Measurements from ENCODE around the gene ZNF222. TPM values are rescaled to one million over a fixed set of nuclear protein-coding genes. Genes with fewer than 3 reads are reported as not detected.

ZNF222 gene
- total RNA-seq, result 3.6 TPM
- long read RNA-seq, partial matches to known transcripts, result 0 of 2 reads
- long read RNA-seq, other reads (novel, unspliced or antisense), result 1 of 2 reads

DNA sequence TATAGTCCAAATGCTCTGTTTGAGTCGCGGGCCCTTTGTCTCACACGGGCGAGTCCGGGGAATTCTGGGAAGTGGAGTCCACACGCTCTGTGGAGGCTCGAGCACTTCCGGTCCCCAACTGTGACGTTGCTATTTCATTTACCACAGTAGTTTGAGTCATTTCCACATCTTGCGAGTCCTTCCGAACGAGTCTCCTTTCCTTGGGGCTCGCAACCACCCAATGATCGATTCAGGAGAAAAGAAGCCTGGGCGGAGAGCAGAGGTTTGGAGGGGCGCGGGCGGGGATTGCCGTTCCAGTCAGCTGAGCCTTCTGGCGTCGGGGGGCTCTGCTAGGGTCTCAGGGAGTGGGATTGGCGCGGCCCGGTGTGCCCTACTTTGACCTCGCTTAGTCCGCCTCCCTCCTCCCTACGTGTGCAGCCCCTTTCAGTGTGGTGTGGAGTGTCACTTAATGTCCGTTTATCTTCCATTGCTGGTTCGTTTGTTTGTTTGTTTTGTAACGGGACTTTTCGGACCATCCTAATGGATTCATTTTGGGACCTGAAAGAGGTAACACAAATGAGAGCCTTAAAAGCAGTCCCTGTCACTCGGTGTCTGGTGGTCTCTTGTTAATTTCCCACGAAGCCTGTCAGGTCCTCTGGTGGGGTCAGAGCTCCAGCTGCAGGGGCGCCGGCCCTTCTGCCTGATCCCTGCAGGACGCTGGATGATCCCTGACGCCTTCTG is at the start of gene ZNF222:
Gene ZNF222, plus strand, starts transcription at position 163 of the 720 bp plus-strand sequence. Its CDS starts 58 bp downstream, at position 221.
- intact Hi-C loops (cut with DNase I), result no loop called here

DNA sequence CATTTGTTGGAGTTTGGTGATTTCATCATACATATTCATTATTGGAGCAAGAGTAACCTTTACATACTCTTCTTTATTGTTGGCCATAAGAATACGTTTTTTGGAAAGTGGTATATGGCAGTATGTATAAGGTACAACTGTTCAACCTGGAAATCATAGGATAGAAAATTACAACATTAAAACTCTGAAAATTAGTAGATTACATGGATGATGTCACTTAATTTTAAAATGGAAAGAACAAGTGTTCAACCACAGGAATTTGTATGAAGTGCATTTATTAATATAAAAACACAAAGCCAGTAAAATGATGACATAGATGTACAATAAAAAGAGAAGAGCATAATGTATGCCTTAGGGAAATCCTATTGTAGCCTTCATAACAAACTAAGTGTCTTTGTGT is 48.4 kb upstream of the ZNF222 start:
- no peak for DNase-seq (ENCODE audit: low spot score)
- intact Hi-C loops (cut with DNase I), result no loop called here

More for the DNA sequence above, at the start of gene ZNF222:
- DNase-seq (ENCODE audit: low spot score), result peak; percentile 93

DNA sequence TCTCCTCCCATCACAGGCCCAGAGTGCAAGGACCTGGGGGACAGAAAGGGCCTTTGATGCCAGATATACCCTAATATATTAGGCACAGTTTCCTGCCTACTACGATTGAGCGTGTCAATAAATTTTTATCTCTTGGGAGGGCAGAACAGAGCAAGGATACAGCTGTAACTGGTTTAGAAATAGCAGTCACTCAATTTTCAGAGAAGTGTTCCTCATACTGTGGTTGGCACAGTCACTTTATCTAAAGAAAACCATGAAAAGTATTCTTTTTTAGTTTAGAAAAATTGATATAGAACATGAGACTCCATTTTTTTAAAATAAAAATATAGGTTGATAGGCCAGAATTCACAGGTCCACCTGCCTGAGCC is 41.7 kb upstream of the ZNF222 start:
- no peak for DNase-seq (ENCODE audit: low spot score)
- intact Hi-C loops (cut with DNase I), result loop anchor here (5.0 kb wide), 2 partner anchors 89 to 109 kb away; partner anchors contain the start of genes ZNF224 and ZNF284

DNA sequence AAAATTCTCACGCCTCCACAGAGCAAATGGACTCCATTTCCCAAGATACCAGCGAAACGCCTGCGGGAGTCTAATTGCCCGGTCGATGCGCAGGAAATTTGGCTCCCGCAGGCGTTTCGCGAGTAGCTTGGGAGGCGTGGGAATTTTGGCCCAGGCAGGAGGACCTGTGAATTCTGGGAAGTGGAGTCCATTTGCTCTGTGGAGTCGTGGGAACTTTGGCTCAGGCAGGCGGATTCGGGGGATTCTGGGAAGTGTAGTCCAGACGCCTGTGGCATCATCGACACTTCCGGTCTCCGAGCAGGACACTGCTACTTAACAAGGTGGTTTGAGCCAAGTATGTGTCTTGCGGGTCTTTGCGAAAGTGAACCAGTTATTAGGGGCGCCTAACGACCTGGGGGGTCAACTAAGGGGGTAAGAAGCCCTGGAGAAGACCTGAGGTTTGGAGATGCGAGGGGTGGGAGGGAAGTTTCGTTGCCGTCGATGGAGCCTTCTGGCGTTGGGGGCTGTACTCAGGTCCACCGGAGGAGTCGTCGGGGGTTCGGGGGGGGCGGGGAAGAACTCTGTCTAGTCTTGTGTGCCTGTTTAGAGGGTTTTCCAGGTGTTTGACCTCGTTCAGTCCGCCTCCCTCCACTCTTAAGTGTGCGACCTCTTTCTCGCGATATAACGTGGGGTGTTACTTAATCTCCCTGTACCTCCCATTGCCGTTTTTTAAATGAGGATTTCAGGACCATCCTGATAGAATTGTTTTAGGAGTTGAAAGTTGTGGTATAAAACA is 41.1 kb upstream of the ZNF222 start, which contains the start of gene ZNF155:
Gene ZNF155, plus strand, starts transcription at position 277 of the 775 bp plus-strand sequence. CDS start 4,356 bp downstream, outside the sequence.
- intact Hi-C loops (cut with DNase I), result loop anchor here (1.0 to 5.0 kb wide), 5 partner anchors 18 to 108 kb away; partner anchors contain the start of genes ZNF221, ZNF224, ZNF230 and ZNF284
- DNase-seq (ENCODE audit: low spot score), result peak; percentile 96

DNA sequence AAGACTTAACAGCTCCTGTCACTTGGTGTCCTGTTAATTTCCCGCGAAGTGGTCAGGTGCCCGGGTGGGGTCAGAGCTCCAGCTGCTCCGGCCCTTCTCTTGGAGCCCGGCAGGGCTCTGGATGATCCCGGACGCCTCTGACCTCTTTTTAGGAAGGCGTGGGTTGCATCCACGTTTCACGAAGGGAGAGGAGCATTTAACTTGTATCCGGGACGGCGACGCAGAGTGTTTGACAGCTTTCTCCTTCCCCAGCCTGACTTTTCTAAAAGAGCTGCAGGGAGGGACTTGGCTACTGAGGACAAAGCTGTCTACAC is 40.5 kb upstream of the ZNF222 start:
- DNase-seq (ENCODE audit: low spot score), result no peak
- intact Hi-C loops (cut with DNase I), result loop anchor here (1.0 to 5.0 kb wide), 5 partner anchors 18 to 108 kb away; partner anchors contain the start of genes ZNF221, ZNF224, ZNF230 and ZNF284

DNA sequence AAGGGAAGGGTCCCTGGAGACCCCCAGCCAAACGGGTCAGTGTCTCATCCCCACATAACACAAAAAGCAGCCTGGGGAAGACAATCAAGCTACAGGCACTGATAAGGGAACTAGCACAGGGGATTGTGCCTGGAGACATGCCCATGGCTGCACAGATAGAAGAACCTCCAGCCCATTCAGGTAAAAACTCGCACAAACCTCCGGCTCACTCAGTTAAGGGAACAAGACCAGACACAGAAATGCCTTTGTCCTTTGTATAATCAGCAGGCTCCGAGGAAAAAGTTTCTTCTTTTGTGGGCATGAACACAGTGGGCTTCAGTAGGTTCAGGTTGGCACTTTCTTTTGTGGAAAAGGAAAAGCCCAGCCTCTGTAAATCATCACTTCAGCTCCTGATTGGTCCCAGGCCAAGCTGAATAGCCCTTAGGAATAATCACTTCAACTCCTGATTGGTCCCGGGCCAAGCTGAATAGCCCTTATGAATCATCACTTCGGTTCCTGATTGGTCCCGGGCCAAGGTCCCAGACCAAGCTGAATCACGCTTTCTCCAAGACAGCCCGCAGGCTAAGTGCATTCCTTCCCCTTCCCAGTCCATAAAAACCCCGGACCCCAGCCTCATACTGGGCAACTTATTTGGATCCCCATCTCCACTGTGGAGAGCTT is 27.4 kb upstream of the ZNF222 start:
- intact Hi-C loops (cut with DNase I), result no loop called here
- DNase-seq (ENCODE audit: low spot score), result no peak

DNA sequence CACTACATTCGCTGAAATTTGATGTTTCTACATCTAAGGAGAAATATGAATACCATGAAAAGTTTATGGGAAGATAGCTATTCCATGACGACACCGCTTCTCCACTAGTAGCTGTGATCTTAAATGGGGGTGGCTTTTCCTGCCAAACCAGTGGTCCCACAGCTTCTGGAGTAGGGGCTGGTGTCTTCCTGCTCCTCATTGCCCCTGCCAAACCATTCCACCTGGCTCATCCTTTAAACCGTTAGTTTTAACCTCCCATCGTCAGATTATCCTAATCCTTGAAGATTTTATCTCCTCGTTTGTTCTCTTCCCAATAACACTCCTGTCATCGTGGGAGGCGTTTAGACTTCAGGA is 23.0 kb upstream of the ZNF222 start:
- DNase-seq (ENCODE audit: low spot score), result no peak
- intact Hi-C loops (cut with DNase I), result loop anchor here (1.0 to 10.0 kb wide), 5 partner anchors 18 to 203 kb away; partner anchors contain the start of genes ZNF155, ZNF223, ZNF224 and ZNF225

DNA sequence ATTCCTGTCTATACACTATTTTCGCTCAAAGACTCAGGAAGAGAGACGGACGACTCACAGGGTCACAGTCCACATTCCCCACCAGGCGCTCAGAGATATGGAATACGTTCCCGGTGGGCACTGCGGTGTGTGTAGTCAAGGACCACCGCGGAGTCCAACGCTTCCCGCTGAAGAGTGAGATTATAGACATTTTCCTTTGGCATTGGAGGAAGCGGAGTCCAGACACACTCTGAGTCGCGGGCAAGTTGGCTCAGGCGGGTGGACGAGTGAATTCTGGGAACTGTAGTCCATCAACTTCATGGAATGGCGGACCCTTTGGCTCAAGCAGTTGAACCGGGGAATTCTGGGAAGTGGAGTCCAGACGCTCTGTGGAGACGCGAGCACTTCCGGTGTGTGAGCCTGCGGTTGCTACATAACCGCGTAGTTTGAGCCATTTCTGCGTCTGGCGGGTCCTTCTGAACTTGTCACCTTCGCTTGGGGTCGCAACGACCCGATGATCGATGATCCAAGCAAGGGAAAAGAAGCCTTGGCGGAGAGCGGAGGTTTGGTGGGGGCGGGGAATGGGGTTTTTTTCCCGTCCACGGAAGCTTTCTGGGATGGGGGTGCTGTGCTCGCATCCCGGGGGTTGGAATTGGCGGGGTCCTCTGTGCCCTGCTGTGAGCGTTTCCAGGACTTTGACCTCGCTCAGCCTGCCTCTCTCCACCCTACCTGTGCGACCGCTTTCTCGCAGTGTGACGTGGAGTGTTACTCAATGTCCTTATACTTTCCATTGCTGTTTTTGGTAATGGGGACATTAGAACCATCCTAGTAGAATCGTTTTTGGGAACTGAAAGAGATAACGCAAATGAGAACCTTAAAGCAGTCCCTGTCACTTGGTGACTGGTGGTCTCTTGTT is 22.4 kb upstream of the ZNF222 start, which contains the start of gene ZNF230:
Gene ZNF230, plus strand, starts transcription at position 392 of the 895 bp plus-strand sequence. CDS start 4,122 bp downstream, outside the sequence.
- intact Hi-C loops (cut with DNase I), result loop anchor here (1.0 to 10.0 kb wide), 5 partner anchors 19 to 202 kb away; partner anchors contain the start of genes ZNF155, ZNF223, ZNF224 and ZNF225
- peak; percentile 95 for DNase-seq (ENCODE audit: low spot score)

DNA sequence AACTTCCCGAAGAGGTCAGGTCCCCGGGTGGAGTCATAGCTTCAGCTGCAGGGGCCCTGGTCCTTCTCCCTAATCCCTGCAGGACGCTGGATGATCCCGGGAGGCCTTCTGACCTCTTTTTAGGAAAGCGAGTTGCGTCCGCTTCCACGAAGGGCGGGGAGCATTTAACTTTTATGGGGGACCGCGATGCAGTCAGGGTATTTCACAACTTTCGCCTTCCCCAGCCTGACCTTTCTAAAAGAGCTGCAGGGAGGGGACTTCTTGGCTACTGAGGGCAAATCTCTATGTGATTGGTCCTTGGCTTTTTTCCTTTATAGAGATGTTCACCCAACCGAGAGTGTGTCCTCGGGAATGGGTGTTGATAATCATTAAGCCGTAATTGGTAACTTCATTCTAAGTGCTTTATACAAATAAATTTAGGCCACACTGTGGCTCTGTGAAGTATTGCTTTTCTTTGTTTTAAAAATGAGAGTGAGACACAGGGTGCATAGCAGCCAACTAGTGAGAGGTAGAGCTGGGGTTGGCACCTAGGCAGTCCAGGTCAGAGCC is 21.6 kb upstream of the ZNF222 start:
- DNase-seq (ENCODE audit: low spot score), result no peak
- intact Hi-C loops (cut with DNase I), result loop anchor here (5.0 to 10.0 kb wide), 4 partner anchors 49 to 201 kb away; partner anchors contain the start of genes ZNF223, ZNF224 and ZNF225

DNA sequence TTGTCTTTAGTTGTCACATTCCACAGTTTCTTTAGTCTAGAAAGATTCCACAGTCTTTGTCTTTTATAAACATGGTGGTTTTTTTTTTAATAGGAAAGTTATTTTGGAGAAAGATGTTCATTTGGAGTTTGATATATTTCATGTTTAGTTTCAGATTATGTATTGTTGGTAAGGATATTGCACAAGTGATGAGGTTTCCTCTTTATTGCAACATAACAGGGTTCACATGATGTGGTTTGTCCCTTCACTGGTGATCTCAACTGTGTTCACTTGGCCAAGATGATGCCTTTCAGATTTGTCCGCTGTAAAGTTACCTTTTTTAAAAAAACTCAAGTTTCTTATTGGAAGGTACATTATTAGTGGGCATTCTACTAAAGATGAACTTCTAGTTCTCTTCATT is 19.2 kb upstream of the ZNF222 start:
- intact Hi-C loops (cut with DNase I), result loop anchor here (10.0 kb wide), 1 partner anchor 199 kb away; no protein-coding TSS in a partner anchor
- no peak for DNase-seq (ENCODE audit: low spot score)

DNA sequence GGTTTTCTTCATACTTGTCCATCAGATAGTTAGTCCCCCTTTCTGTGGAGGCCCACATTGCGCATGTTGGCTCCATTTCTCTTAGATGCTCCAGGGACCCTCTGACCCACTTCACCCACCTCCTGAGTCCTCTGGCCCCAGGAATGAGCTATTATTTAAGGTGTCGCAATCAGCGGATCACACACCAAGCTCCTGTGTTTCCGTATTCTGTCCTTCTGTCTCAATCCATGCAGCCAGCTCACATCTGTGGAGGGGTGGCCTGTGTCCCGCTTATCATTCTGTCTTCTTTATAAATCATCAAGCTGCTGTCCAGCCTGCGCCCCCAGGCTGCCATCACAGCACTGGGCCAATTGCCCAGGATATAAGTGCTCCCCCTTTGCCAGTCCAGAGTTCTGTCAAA is 17.7 kb upstream of the ZNF222 start:
- intact Hi-C loops (cut with DNase I), result loop anchor here (10.0 kb wide), 1 partner anchor 197 kb away; no protein-coding TSS in a partner anchor
- no peak for DNase-seq (ENCODE audit: low spot score)

DNA sequence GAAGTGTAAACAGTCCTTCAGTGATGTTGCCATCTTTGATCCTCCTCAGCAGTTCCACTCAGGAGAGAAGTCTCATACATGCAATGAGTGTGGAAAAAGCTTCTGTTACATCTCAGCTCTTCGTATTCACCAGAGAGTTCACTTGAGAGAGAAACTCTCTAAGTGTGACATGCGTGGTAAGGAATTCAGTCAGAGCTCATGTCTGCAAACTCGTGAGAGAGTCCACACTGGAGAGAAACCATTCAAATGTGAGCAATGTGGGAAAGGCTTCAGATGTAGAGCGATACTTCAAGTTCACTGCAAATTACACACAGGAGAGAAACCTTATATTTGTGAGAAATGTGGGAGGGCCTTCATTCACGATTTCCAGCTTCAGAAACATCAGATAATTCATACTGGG is 14.7 kb upstream of the ZNF222 start:
- intact Hi-C loops (cut with DNase I), result no loop called here

DNA sequence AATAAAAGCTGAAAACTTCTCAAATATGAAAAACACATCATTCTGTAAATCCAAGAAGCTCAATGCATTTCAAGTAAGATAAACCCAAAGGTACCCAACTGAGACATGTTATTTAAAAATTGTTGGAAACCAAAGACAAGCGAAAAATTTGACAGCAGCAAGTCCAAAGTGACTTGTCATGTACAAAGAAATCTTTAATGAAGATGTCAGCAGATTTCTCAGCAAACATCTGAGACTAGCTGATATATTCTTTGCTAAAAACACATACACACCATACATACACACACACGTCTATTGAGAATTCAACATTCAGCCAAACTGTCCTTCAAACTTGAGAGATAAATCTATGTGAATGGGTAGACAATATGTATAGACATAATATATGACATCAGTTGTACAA is 5.7 kb upstream of the ZNF222 start:
- intact Hi-C loops (cut with DNase I), result no loop called here
- DNase-seq (ENCODE audit: low spot score), result no peak

More for the DNA sequence above, 14.7 kb upstream of the ZNF222 start:
- DNase-seq (ENCODE audit: low spot score), result no peak

DNA sequence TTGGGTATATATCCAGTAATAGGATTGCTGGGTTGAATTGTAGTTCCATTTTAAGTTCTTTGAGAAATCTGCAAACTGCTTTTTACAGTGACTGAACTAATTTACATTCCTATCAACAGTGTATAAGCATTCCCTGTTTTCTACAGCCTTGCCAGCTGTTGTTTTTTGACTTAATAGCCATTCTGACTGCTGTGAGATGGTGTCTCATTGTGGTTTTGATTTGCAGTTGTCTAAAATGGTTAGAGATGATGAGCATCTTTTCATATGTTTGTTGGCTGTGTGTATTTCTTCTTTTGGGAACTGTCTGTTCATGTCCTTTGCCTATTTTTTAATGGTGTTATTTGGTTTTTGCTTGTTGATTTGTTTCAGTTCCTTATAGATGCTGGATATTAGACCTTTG is 4.0 kb upstream of the ZNF222 start:
- intact Hi-C loops (cut with DNase I), result no loop called here
- no peak for DNase-seq (ENCODE audit: low spot score)

DNA sequence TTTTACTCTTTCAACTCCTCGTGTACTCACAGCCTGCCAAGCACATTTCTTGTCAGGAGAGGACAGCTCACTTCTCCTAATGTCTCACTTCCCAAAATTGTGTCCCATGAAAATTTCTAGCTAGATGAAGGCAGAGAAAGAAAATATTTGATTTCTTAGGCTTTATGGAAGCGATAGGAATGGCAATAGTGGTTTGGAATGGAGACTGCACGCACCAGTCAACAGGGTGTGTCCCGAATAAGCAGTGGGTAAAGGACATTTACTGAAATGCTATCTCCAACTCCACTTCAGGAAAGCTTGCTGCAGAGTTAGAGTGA is 321 bp upstream of the ZNF222 start:
- intact Hi-C loops (cut with DNase I), result no loop called here

DNA sequence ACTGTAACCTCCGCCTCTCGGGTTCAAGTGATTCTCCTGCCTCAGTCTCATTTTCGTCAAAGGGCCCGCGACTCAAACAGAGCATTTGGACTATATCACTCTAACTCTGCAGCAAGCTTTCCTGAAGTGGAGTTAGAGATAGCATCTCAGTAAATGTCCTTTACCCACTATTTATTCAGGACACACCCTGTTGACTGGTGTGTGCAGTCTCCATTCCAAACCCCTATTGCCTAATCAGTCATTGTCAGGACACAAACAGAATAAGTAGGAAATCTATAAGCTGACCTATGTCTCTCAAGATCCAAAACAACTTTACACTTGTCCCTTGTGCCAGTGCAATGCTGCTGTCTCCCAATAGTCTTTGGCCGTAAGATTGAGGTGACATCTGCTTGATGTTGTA is 1.4 kb downstream of the ZNF222 start:
- DNase-seq (ENCODE audit: low spot score), result no peak
- intact Hi-C loops (cut with DNase I), result no loop called here

More for the DNA sequence above, 321 bp upstream of the ZNF222 start:
- no peak for DNase-seq (ENCODE audit: low spot score)

DNA sequence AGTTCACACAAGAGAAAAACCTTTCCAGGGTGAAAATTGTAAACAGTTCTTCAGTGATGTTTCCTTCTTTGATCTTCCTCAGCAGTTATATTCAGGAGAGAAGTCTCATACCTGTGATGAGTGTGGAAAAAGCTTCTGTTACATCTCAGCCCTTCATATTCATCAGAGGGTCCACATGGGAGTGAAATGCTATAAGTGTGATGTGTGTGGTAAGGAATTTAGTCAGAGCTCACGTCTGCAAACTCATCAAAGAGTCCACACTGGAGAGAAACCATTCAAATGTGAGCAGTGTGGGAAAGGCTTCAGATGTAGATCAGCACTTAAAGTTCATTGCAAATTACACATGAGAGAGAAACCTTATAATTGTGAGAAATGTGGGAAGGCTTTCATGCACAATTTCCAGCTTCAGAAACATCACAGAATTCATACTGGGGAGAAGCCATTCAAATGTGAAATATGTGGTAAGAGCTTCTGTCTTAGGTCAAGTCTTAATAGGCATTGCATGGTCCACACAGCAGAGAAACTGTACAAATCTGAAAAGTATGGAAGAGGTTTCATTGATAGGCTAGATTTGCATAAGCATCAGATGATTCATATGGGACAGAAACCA is 6.9 kb downstream of the ZNF222 start:
- no peak for DNase-seq (ENCODE audit: low spot score)
- intact Hi-C loops (cut with DNase I), result no loop called here

DNA sequence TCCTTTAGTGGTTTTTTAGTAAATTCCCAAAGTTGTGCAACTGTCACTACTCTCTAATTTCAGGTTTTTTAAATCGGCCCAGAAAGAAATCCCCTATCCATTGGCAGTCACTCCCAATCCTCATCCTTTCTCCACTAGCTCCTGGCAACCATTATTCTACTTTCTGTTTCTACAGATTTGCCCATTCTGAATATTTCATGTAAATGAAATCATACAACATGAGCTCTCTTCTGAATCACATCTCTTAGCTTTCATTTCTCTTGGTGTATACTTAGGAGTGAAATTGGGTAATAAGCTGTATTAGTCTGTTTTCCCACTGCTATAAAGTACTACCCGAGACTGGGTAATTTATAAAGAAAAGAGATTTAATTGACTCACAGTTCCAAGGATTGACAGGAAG is 17.0 kb downstream of the ZNF222 start:
- no peak for DNase-seq (ENCODE audit: low spot score)

More for the DNA sequence above, 17.0 kb downstream of the ZNF222 start:
- intact Hi-C loops (cut with DNase I), result no loop called here
